HUES64 (cell line): ENCODE data around the gene PSTPIP1.

Source experiments
- H3K27ac ChIP-seq: 2 replicates; pipeline ENCODE4 v1.7.0; 2013; ENCODE audit warnings: low read depth, low read length, inconsistent platforms
- H3K27me3 ChIP-seq: 2 replicates; pipeline ENCODE4 v1.6.1; 2013; ENCODE audit warnings: mild to moderate bottlenecking, low read length; ENCODE audit not compliant: insufficient read depth
- H3K36me3 ChIP-seq: 2 replicates; pipeline ENCODE4 v1.6.1; 2013; ENCODE audit warnings: mild to moderate bottlenecking, low read length; ENCODE audit not compliant: insufficient read depth
- H3K4me1 ChIP-seq: 2 replicates; pipeline ENCODE4 v1.6.1; 2013; ENCODE audit warnings: mild to moderate bottlenecking, low read length, moderate library complexity; ENCODE audit not compliant: insufficient read depth
- H3K4me3 ChIP-seq: 2 replicates; pipeline ENCODE4 v1.5.1; 2013; ENCODE audit warnings: mild to moderate bottlenecking, low read length, moderate library complexity
- H3K9ac ChIP-seq: 2 replicates; pipeline ENCODE4 v1.6.1; 2013; ENCODE audit warnings: mild to moderate bottlenecking, low read depth, low read length
- H3K9me3 ChIP-seq: 2 replicates; pipeline ENCODE4 v1.6.1; 2013; ENCODE audit warnings: low read depth, low read length; ENCODE audit not compliant: insufficient read depth
- WGBS: fragments of 150-250, 120-280 bp; methylation state at CpG from one replicate; pipeline ENCODE4 v1.1.7; 2013; ENCODE audit warnings: missing lambda C conversion rate; 5-methylcytosine and 5-hydroxymethylcytosine counted together

The PSTPIP1 gene

DNA sequence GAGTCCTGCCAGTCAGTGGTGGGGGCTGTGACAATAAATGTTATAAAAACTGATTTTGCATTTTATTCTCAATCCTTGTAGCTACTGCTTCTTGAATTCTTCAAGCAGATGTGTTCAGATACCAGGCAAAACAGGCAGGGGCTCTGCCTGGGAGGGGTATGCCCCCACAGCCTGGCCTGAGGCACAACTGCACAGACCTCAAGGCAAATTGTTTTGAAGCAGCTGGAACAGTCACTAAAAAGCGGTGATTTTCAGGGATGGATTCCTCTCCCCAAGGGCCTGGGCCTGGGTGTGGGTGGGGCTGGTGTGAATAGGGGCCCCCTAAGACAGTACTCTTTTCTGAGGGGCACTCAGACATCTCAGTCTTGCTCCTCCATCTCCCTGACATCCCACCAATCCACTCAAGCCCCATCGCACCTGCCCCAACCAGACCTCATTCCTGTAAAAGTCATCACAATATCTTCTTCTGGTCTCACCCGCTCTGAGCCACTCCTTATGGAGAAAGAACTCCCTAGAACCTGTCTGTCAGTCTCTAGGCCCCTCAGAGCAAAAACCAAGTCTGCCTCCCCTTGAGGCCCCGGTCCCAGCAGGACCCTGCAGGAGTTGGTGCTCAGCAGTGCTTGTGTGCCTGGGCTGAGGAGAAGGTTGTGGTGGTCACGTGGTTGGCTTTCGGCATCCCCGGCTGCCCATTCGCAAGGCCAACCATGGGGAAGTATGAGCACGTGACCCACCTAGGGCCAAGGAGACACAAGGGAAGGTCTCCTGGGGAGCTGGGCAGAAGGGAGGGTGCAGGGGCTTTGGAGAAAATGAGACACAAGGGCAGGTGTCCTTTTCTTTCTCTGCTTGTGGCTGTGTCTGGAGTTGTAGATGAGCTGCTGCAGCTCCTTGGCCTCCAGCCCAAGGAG is 2.9 kb upstream of the PSTPIP1 start:
- no peaks in the 10 kb centered on the region for H3K36me3 ChIP-seq
- no peaks in the 10 kb centered on the region for H3K27me3 ChIP-seq
- no peak overlapping the region for H3K4me3 ChIP-seq
- no peak overlapping the region for H3K9ac ChIP-seq
- H3K9me3 ChIP-seq = no peaks in the 10 kb centered on the region
- no peak overlapping the region for H3K27ac ChIP-seq
- WGBS = 92% methylated on average over 9 of the region's 9 CpGs
- peaks cover 6% of the 10 kb centered on the region; the same call in 1 of the 2 replicates for H3K4me1 ChIP-seq

DNA sequence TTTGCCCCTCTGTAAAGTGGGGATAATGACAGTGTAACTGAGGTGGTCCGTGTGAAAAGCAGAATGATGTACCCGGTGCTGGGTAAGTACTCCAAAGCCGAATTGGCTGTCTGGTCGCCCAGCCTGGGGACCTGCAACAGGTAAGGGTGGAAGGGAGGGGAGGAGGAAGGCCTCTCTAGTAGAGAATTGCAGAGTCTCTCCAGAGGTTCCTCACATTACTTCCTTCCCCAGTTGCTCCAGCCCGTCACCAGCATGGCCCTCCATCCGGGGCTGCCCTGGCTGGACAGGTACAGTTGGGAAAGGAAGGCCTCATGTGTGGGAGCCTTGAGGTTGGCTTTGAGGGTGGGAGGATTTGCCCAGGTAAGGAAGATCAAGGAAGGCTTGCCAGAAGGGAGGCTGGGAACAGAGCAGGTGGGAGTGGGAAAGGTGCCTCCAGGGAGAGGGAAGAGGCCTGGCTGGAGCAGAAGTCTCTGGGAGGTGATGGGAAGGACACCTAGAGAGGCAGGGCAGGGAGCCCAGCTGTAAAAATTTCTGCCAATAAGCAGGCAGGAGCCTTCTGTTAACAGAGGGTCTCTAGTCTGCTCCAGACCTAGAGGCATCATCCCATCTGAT is 1.7 kb upstream of the PSTPIP1 start:
- WGBS = 88% methylated on average over 6 of the region's 6 CpGs
- H3K4me1 ChIP-seq = peaks cover 6% of the 10 kb centered on the region; the same call in 1 of the 2 replicates
- H3K36me3 ChIP-seq = no peaks in the 10 kb centered on the region
- H3K9ac ChIP-seq = no peak overlapping the region
- H3K9me3 ChIP-seq = no peaks in the 10 kb centered on the region
- no peaks in the 10 kb centered on the region for H3K27me3 ChIP-seq
- H3K27ac ChIP-seq = no peak overlapping the region
- H3K4me3 ChIP-seq = no peak overlapping the region

- H3K27ac ChIP-seq = no peak overlapping the region
- no peaks in the 10 kb centered on the region for H3K27me3 ChIP-seq
- 94% methylated on average over 8 of the region's 8 CpGs for WGBS
- no peaks in the 10 kb centered on the region for H3K4me1 ChIP-seq
- H3K36me3 ChIP-seq = no peaks in the 10 kb centered on the region
- H3K9ac ChIP-seq = no peak overlapping the region
- no peaks in the 10 kb centered on the region for H3K9me3 ChIP-seq
- no peak overlapping the region for H3K4me3 ChIP-seq
Observed at GRCh38 chr15:76994001-76994400, 925 bp upstream of the PSTPIP1 start.

DNA sequence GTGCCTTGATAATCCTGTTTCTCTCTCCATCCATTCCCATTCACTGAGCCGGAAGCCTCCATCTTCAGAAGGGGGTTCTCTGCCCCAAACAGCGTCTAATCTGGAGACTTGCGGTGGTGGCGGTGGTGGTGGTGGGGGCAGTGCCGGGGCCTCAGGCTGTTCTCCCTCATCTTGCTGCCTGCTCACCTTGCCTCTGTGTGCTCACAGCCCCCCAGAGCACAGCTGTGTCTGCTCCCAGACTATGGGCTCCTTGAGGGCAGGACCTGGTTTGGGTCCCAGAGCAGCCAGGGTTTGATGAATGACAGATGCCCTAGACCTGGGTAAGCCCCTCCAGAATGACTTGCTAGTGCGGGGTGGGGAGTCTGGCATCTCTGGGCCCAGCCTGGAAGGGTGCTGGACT is 430 bp upstream of the PSTPIP1 start:
- H3K9ac ChIP-seq = no peak overlapping the region
- WGBS = 93% methylated on average over 6 of the region's 6 CpGs
- H3K36me3 ChIP-seq = no peaks in the 10 kb centered on the region
- no peak overlapping the region for H3K4me3 ChIP-seq
- no peaks in the 10 kb centered on the region for H3K27me3 ChIP-seq
- no peaks in the 10 kb centered on the region for H3K4me1 ChIP-seq
- no peak overlapping the region for H3K27ac ChIP-seq
- no peaks in the 10 kb centered on the region for H3K9me3 ChIP-seq

- no peak overlapping the region for H3K4me3 ChIP-seq
Observed at GRCh38 chr15:76996076-76996525, 1.2 kb downstream of the PSTPIP1 start.

DNA sequence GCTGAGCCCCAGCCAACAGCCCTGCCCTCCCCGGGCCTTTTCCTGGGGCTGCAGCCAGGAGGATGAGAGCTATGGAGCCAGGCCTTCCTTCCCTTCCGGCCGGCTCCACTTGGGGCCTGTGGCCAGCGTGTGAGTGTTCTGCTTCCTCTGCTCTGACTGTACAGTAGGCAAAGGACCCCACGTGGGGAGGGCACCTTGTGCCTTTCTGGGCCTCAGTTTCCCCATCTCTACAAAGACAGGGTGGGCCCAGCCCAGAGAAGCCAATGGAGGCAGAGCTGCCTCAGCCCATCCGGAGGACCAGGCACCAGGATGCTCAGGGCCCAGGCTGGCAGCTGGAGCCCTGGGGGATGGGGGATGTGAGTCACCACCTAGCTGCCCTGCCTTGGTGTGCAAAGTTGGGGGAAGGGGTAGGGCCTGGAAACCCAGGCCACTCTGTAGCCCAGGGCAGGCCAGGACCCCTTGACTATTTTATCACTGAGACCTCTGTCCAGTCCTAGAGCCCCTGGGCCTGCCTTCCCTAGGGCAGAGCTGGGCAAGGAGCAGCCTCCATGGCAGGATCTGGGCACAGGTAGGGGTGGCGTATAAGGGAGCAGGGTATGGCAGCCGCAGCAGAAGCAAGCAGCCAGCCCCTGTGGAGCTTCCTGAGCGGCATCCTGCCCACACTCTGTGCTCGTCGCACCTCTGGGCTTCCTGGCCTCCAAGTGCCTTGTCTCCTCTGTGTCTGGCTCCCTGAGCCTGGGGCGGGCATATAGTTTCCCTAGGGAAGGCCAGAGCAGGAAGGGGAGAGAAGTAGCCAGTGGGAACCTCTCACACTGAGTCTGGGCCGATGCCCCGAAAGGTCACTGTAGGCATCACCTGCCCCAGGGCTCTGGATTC is 1.8 kb downstream of the PSTPIP1 start:
- no peaks in the 10 kb centered on the region for H3K9me3 ChIP-seq
- H3K27ac ChIP-seq = no peak overlapping the region
- WGBS = 87% methylated on average over 14 of the region's 14 CpGs
- no peak overlapping the region for H3K9ac ChIP-seq
- no peak overlapping the region for H3K4me3 ChIP-seq
- no peaks in the 10 kb centered on the region for H3K4me1 ChIP-seq
- H3K27me3 ChIP-seq = no peaks in the 10 kb centered on the region
- H3K36me3 ChIP-seq = no peaks in the 10 kb centered on the region

More at GRCh38 chr15:76996076-76996525, 1.2 kb downstream of the PSTPIP1 start:
- H3K9me3 ChIP-seq = no peaks in the 10 kb centered on the region
- 84% methylated on average over 9 of the region's 9 CpGs for WGBS
- H3K4me1 ChIP-seq = no peaks in the 10 kb centered on the region
- H3K36me3 ChIP-seq = no peaks in the 10 kb centered on the region
- H3K9ac ChIP-seq = no peak overlapping the region
- no peaks in the 10 kb centered on the region for H3K27me3 ChIP-seq
- no peak overlapping the region for H3K27ac ChIP-seq

DNA sequence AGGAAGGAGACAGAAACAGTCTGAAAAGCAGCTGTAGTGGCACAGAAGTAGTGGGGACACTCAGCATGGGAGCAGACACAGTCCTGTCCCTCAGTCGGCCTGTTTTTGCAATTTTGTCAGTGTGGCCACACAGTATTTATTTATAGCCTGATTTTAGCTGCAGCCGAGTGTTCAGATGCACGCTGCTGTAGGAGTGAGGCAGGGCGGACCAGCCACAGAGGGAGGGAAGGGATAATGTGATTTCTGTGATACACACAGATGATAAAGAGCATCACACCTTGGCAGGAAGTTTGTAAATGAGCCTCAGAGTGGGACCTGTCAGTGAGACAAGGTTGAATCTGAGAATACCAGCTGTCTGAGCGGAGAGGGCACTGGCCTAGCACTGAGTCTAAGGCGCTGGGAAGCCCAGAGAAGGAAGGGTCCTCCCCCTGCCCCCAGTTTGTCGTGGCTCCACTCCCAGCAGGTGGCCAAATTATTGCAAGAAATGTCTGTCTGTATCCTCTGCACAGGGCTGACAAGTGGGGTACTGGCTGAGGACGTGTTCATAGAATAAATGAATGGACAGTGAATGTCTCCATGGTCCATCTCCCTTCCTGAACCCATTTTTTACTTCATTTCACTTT is 3.8 kb downstream of the PSTPIP1 start:
- H3K4me3 ChIP-seq = no peak overlapping the region
- no peaks in the 10 kb centered on the region for H3K4me1 ChIP-seq
- 83% methylated on average over 8 of the region's 8 CpGs for WGBS
- no peak overlapping the region for H3K27ac ChIP-seq
- no peaks in the 10 kb centered on the region for H3K27me3 ChIP-seq
- no peaks in the 10 kb centered on the region for H3K9me3 ChIP-seq
- no peak overlapping the region for H3K9ac ChIP-seq
- no peaks in the 10 kb centered on the region for H3K36me3 ChIP-seq

- Histone ChIP-seq H3K9ac (no peak overlapping the region), H3K4me3 (no peak overlapping the region), H3K9me3 (no peaks in the 10 kb centered on the region), H3K27me3 (no peaks in the 10 kb centered on the region), H3K27ac (no peak overlapping the region), H3K4me1 (no peaks in the 10 kb centered on the region), H3K36me3 (no peaks in the 10 kb centered on the region)
- WGBS = 85% methylated on average over 2 of the region's 2 CpGs
Observed at GRCh38 chr15:76999996-77000395, 5.1 kb downstream of the PSTPIP1 start.

DNA sequence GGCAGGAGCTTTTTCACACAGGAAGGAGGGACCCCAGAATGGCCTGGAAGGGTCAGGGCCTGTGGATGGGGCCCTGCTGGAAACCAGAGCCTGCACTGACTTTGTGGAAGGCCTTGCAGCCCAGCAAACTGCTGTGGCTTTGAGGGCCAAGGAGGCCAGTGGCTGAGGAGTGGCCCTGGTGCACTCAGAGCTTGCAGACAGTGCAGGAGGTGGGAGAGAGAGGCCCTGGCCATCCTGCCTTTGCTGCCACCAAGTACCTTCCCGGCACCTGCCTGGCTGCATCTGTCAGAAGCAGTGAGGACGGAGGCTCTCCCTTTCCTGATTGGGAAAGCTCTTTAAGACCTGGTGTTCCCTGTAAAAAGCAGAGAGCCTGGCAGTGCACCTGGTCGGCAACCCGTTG is 6.4 kb downstream of the PSTPIP1 start:
- Histone ChIP-seq H3K36me3 (no peaks in the 10 kb centered on the region), H3K4me3 (no peak overlapping the region), H3K4me1 (no peaks in the 10 kb centered on the region), H3K27me3 (no peaks in the 10 kb centered on the region), H3K9me3 (no peaks in the 10 kb centered on the region), H3K9ac (no peak overlapping the region), H3K27ac (no peak overlapping the region)
- 89% methylated on average over 4 of the region's 4 CpGs for WGBS

- H3K27ac ChIP-seq = no peak overlapping the region
- H3K36me3 ChIP-seq = no peaks in the 10 kb centered on the region
- WGBS = 89% methylated on average over 4 of the region's 4 CpGs
- H3K4me1 ChIP-seq = no peaks in the 10 kb centered on the region
- no peak overlapping the region for H3K4me3 ChIP-seq
- no peak overlapping the region for H3K9ac ChIP-seq
- H3K9me3 ChIP-seq = no peaks in the 10 kb centered on the region
- no peaks in the 10 kb centered on the region for H3K27me3 ChIP-seq
Observed at GRCh38 chr15:77001966-77002365, 7.0 kb downstream of the PSTPIP1 start.
